H9 (cell line): ENCODE measurements around the gene EVI5L. TPM values are rescaled to one million over a fixed set of nuclear protein-coding genes. Genes with fewer than 3 reads are reported as not detected.
A peak's percentile ranks its signal among the peaks of the same experiment; 100 is the strongest.

Source experiments
- DNase-seq: peaks from one replicate; pipeline ENCODE4 v3.0.0-alpha.2; 2017
- H2AFZ ChIP-seq: one replicate; pipeline ENCODE4 v1.6.1; 2013; ENCODE audit warnings: mild to moderate bottlenecking, low read length, control low read depth, moderate library complexity
- H2AK5ac ChIP-seq: 2 replicates; pipeline ENCODE4 v1.6.1; 2013; ENCODE audit warnings: low read length, control low read depth, mixed read lengths; ENCODE audit not compliant: insufficient read length
- H2BK120ac ChIP-seq: one replicate; pipeline ENCODE4 v1.6.1; 2013; ENCODE audit warnings: low read depth, mild to moderate bottlenecking, low read length, control low read depth, inconsistent platforms; ENCODE audit not compliant: poor library complexity, severe bottlenecking
- H2BK12ac ChIP-seq: 2 replicates; pipeline ENCODE4 v1.6.1; 2013; ENCODE audit warnings: low read length, control low read depth, mixed read lengths, low read depth; ENCODE audit not compliant: insufficient read length
- H2BK15ac ChIP-seq: 2 replicates; pipeline ENCODE4 v1.6.1; 2013; ENCODE audit warnings: low read depth, low read length, control low read depth
- H2BK20ac ChIP-seq: one replicate; pipeline ENCODE4 v1.6.1; 2013; ENCODE audit warnings: low read depth, mild to moderate bottlenecking, low read length, control low read depth, inconsistent platforms; ENCODE audit not compliant: poor library complexity, severe bottlenecking
- H2BK5ac ChIP-seq: 2 replicates; pipeline ENCODE4 v1.6.1; 2013; ENCODE audit warnings: low read length, control low read depth, mixed read lengths; ENCODE audit not compliant: insufficient read length
- H3K14ac ChIP-seq: 2 replicates; pipeline ENCODE4 v1.6.1; 2013; ENCODE audit warnings: low read length, control low read depth; ENCODE audit not compliant: insufficient read depth
- H3K18ac ChIP-seq: 2 replicates; pipeline ENCODE4 v1.6.1; 2013; ENCODE audit warnings: low read depth, mild to moderate bottlenecking, mixed read lengths, low read length, control low read depth; ENCODE audit not compliant: insufficient read length
- H3K23ac ChIP-seq: 2 replicates; pipeline ENCODE4 v1.6.1; 2013; ENCODE audit warnings: low read length, control low read depth, mixed read lengths, low read depth; ENCODE audit not compliant: insufficient read length
- H3K23me2 ChIP-seq: 2 replicates; pipeline ENCODE4 v1.6.1; 2013; ENCODE audit warnings: low read depth, mild to moderate bottlenecking, mixed read lengths, low read length, control low read depth; ENCODE audit not compliant: insufficient read length, poor library complexity, severe bottlenecking
- H3K27ac ChIP-seq: 2 replicates; pipeline ENCODE4 v1.5.1; 2013; ENCODE audit warnings: low read length, control low read depth, mixed read lengths, low read depth; ENCODE audit not compliant: insufficient read length
- H3K27me3 ChIP-seq: 2 replicates; pipeline ENCODE4 v1.6.1; 2013; ENCODE audit warnings: low read length, control low read depth, inconsistent platforms; ENCODE audit not compliant: insufficient read depth
- H3K4ac ChIP-seq: 2 replicates; pipeline ENCODE4 v1.6.1; 2013; ENCODE audit warnings: low read depth, mild to moderate bottlenecking, control low read depth, inconsistent platforms, low read length, moderate library complexity
- H3K4me1 ChIP-seq: 2 replicates; pipeline ENCODE4 v1.6.1; 2013; ENCODE audit warnings: low read length, control low read depth, inconsistent platforms; ENCODE audit not compliant: insufficient read depth
- H3K4me2 ChIP-seq: 2 replicates; pipeline ENCODE4 v1.6.1; 2013; ENCODE audit warnings: low read length, control low read depth, mixed read lengths; ENCODE audit not compliant: insufficient read length, insufficient read depth
- H3K56ac ChIP-seq: 2 replicates; pipeline ENCODE4 v1.6.1; 2013; ENCODE audit warnings: low read depth, mild to moderate bottlenecking, mixed read lengths, low read length, control low read depth; ENCODE audit not compliant: insufficient read length
- H3K79me1 ChIP-seq: 2 replicates; pipeline ENCODE4 v1.6.1; 2013; ENCODE audit warnings: low read depth, mild to moderate bottlenecking, moderate library complexity, low read length, control low read depth, inconsistent platforms; ENCODE audit not compliant: insufficient read depth, poor library complexity, severe bottlenecking
- H3K79me2 ChIP-seq: 2 replicates; pipeline ENCODE4 v1.6.1; 2013; ENCODE audit warnings: low read length, control low read depth, inconsistent platforms; ENCODE audit not compliant: insufficient read depth
- H3K9ac ChIP-seq: 2 replicates; pipeline ENCODE4 v1.6.1; 2013; ENCODE audit warnings: low read length, control low read depth, mixed read lengths; ENCODE audit not compliant: insufficient read length; ENCODE audit errors: extremely low read depth
- H3K9me3 ChIP-seq: one replicate; pipeline ENCODE4 v1.6.1; 2013; ENCODE audit warnings: low read depth, low read length, inconsistent platforms; ENCODE audit not compliant: control insufficient read depth
- H3T11ph ChIP-seq: one replicate; pipeline ENCODE4 v1.6.1; 2013; ENCODE audit warnings: mild to moderate bottlenecking, low read length, control low read depth, inconsistent platforms
- H4K20me1 ChIP-seq: one replicate; pipeline ENCODE4 v1.6.1; 2013; ENCODE audit not compliant: control insufficient read depth, insufficient read length, insufficient read depth
- H4K5ac ChIP-seq: 2 replicates; pipeline ENCODE4 v1.6.1; 2013; ENCODE audit warnings: low read depth, mild to moderate bottlenecking, mixed read lengths, low read length, control low read depth; ENCODE audit not compliant: insufficient read length
- H4K8ac ChIP-seq: replicated peaks from 2 replicates; pipeline ENCODE4 v1.6.1; 2013; ENCODE audit warnings: low read length, control low read depth, mixed read lengths, low read depth; ENCODE audit not compliant: insufficient read length
- H4K91ac ChIP-seq: 2 replicates; pipeline ENCODE4 v1.6.1; 2013; ENCODE audit warnings: low read depth, mild to moderate bottlenecking, moderate library complexity, mixed read lengths, low read length, control low read depth; ENCODE audit not compliant: insufficient read length
- H3K27ac Mint-ChIP-seq, 3 experiments: 2 replicates in 2 of 3; 3 replicates in 1 of 3; pipeline ENCODE4 v1.8.0; 2020 to 2021; ENCODE audit warnings: mixed read lengths in 3 of 3, mild to moderate bottlenecking in 1 of 3, moderate library complexity in 1 of 3
- H3K27me3 Mint-ChIP-seq: 2 replicates; pipeline ENCODE4 v1.8.0; 2021; ENCODE audit warnings: low read depth, mild to moderate bottlenecking, moderate library complexity, mixed read lengths
- H3K36me3 Mint-ChIP-seq, 3 experiments: 2 replicates in 2 of 3; 3 replicates in 1 of 3; pipeline ENCODE4 v1.8.0; 2020 to 2021; ENCODE audit warnings: low read depth in 3 of 3, mixed read lengths in 3 of 3; ENCODE audit not compliant: insufficient read depth in 1 of 3
- H3K4me1 Mint-ChIP-seq, 2 experiments: 2 replicates each; pipeline ENCODE4 v1.8.0; 2020; ENCODE audit warnings: mixed read lengths in 2 of 2
- H3K4me3 Mint-ChIP-seq, 2 experiments: 2 replicates in 1 of 2; 3 replicates in 1 of 2; pipeline ENCODE4 v1.8.0; 2020 to 2021; ENCODE audit warnings: mild to moderate bottlenecking in 2 of 2, mixed read lengths in 2 of 2, moderate library complexity in 1 of 2
- H3K9me3 Mint-ChIP-seq, 2 experiments: 2 replicates in 1 of 2; 3 replicates in 1 of 2; pipeline ENCODE4 v1.8.0; 2020; ENCODE audit warnings: mild to moderate bottlenecking in 2 of 2, mixed read lengths in 2 of 2, moderate library complexity in 1 of 2
- CTCF ChIP-seq: fragments of 200-600 bp; sonication (generic); conservative IDR thresholded peaks from 3 replicates; pipeline ENCODE4 v1.8.0; 2021; ENCODE audit warnings: antibody characterized with exemption, mild to moderate bottlenecking
- WGBS: extraction: QIAGEN DNeasy Blood & Tissue Kit; methylation state at CpG from one replicate; pipeline ENCODE4 v1.1.7; 2013; ENCODE audit warnings: missing lambda C conversion rate, low lambda C conversion rate, mixed read lengths; ENCODE audit not compliant: insufficient read length; ENCODE audit errors: extremely low coverage; 5-methylcytosine and 5-hydroxymethylcytosine counted together
- total RNA-seq: library from RNA; stranded (reverse); gene quantifications from 2 replicates; pipeline ENCODE4 v1.2.1, GENCODE V29; 2021

EVI5L gene
- total RNA-seq, 1 experiment from 2014 or later, result 7.1 TPM

GRCh38 chr19:7789447-7789846, 40.6 kb upstream of the EVI5L start:
- Histone ChIP-seq H2AFZ (no peak overlapping the region), H3K9ac (no peak overlapping the region), H3K79me2 (no peaks in the 10 kb centered on the region), H2BK120ac (no peak overlapping the region), H2BK5ac (no peak overlapping the region), H4K20me1 (no peaks in the 10 kb centered on the region), H3K23ac (no peak overlapping the region), H3K4ac (no peak overlapping the region), H4K8ac (no peak overlapping the region), H3T11ph (no peak overlapping the region), H2BK20ac (no peak overlapping the region), H4K5ac (no peak overlapping the region), H3K27ac (no peak overlapping the region), H2AK5ac (no peak overlapping the region), H3K18ac (no peak overlapping the region), H4K91ac (no peak overlapping the region), H2BK15ac (no peak overlapping the region), H3K4me2 (peak overlapping the region; percentile 72), H3K79me1 (no peaks in the 10 kb centered on the region), H3K23me2 (peaks cover 19% of the 10 kb centered on the region), H3K9me3 (no peaks in the 10 kb centered on the region), H3K27me3 (peaks cover 14% of the 10 kb centered on the region; the same call in 1 of the 2 replicates), H2BK12ac (no peak overlapping the region), H3K4me1 (no peaks in the 10 kb centered on the region; the same call in 1 of the 2 replicates), H3K14ac (no peak overlapping the region), H3K56ac (no peak overlapping the region)
- DNase-seq, result peak; percentile 91
- peak overlapping the region; percentile 57 to 83 for H3K4me3 Mint-ChIP-seq
- peaks cover 4 to 6% of the 10 kb centered on the region in 2 experiments; a peak in 3 of 5 replicates for H3K9me3 Mint-ChIP-seq
- no peak for TF ChIP-seq CTCF
- H3K4me1 Mint-ChIP-seq, result peaks cover 9 to 20% of the 10 kb centered on the region in 2 experiments
- peaks cover 80% of the 10 kb centered on the region for H3K27me3 Mint-ChIP-seq
- WGBS, result no CpG with 5 or more reads among the region's 31 CpGs
- H3K36me3 Mint-ChIP-seq, result no peaks in the 10 kb centered on the region; a peak in 1 of 7 replicates
- H3K27ac Mint-ChIP-seq, result no peak overlapping the region
